CD4-positive, alpha-beta T cell treated with Interferon alpha-2 for 1 hour (primary cell): ENCODE data around the gene CD320.
"Not testable (repeated sequence)": the region's sequence is repeated elsewhere in the genome, so short reads cannot be mapped to it uniquely, and the experiment has no call there.

Source experiments
- DNase-seq, 2 donors: peaks; one replicate each; pipeline ENCODE4 v3.0.0-alpha.2; 2020 to 2022

The CD320 gene

GRCh38 chr19:8307965-8308866 lies at the start of gene CD320:
Gene CD320 (minus strand): TSS chr19:8308358. CDS start chr19:8308290, 68 bp downstream.
- DNase-seq = peak; percentile 80 to 87

- DNase-seq = no peak
Observed at GRCh38 chr19:8357007-8357521, 48.9 kb upstream of the CD320 start.

GRCh38 chr19:8355631-8356402 lies 47.7 kb upstream of the CD320 start:
- DNase-seq = no peak

- not testable (repeated sequence) for DNase-seq
Observed at GRCh38 chr19:8352845-8353244, 44.7 kb upstream of the CD320 start.

GRCh38 chr19:8352134-8352827 lies 44.1 kb upstream of the CD320 start:
- no peak for DNase-seq

GRCh38 chr19:8349629-8350372 lies 41.6 kb upstream of the CD320 start:
- DNase-seq = not testable (repeated sequence)

- DNase-seq = no peak
Observed at GRCh38 chr19:8343483-8343844, 35.3 kb upstream of the CD320 start.

GRCh38 chr19:8342684-8343482 lies 34.7 kb upstream of the CD320 start, which contains the start of gene KANK3:
Gene KANK3 (minus strand): TSS chr19:8343262. CDS start chr19:8337828, 5,434 bp downstream.
- DNase-seq = peak; percentile 92 to 95

- DNase-seq = no peak
Observed at GRCh38 chr19:8342316-8342683, 34.1 kb upstream of the CD320 start.

GRCh38 chr19:8341504-8341903 lies 33.3 kb upstream of the CD320 start:
- not testable (repeated sequence) for DNase-seq

- no peak for DNase-seq
Observed at GRCh38 chr19:8340341-8341096, 32.4 kb upstream of the CD320 start.

- no peak for DNase-seq
Observed at GRCh38 chr19:8338835-8339234, 30.7 kb upstream of the CD320 start.

- DNase-seq = no peak
Observed at GRCh38 chr19:8337728-8338127, 29.6 kb upstream of the CD320 start.

GRCh38 chr19:8336660-8337059 lies 28.5 kb upstream of the CD320 start:
- DNase-seq = no peak

- no peak for DNase-seq
Observed at GRCh38 chr19:8336072-8336569, 28.0 kb upstream of the CD320 start.

GRCh38 chr19:8335343-8336071 lies 27.3 kb upstream of the CD320 start:
- DNase-seq = peak in 1 of 2 donors; percentile 28

- peak in 1 of 2 donors; percentile 20 for DNase-seq
Observed at GRCh38 chr19:8334458-8335342, 26.5 kb upstream of the CD320 start.

- DNase-seq = no peak
Observed at GRCh38 chr19:8333767-8334457, 25.8 kb upstream of the CD320 start.
